NCI-H2029 treated with DMSO at 0.1 percent for 48 hours (cell line): ENCODE measurements around the gene ASB8.

Experiments used
- DNase-seq: peaks from one replicate; lab custom pipeline; 2025; lab: John Stamatoyannopoulos, UW

ASB8 gene

GRCh38 chr12:48157018-48157888 lies at the start of gene ASB8:
TSS of gene ASB8 (minus strand) at chr12:48157515. CDS start at chr12:48153496, 4,019 bp downstream.
- DNase-seq, result peak; percentile 92

- DNase-seq, result no peak
Observed at GRCh38 chr12:48203192-48203591, 45.9 kb upstream of the ASB8 start, which contains the start of gene OR10AD1. TSS of gene OR10AD1 (minus strand) at chr12:48203292. CDS start at chr12:48203292, 0 bp downstream.

- no peak for DNase-seq
Observed at GRCh38 chr12:48202766-48203165, 45.5 kb upstream of the ASB8 start.

GRCh38 chr12:48201516-48201915 lies 44.2 kb upstream of the ASB8 start:
- no peak for DNase-seq

GRCh38 chr12:48201091-48201490 lies 43.8 kb upstream of the ASB8 start:
- no peak for DNase-seq

- DNase-seq, result no peak
Observed at GRCh38 chr12:48199774-48200221, 42.5 kb upstream of the ASB8 start.

- no peak for DNase-seq
Observed at GRCh38 chr12:48198985-48199384, 41.7 kb upstream of the ASB8 start.

GRCh38 chr12:48198672-48198971 lies 41.3 kb upstream of the ASB8 start:
- no peak for DNase-seq

GRCh38 chr12:48197971-48198671 lies 40.8 kb upstream of the ASB8 start:
- peak; percentile 29 for DNase-seq

- DNase-seq, result peak; percentile 2
Observed at GRCh38 chr12:48197549-48197970, 40.2 kb upstream of the ASB8 start.

GRCh38 chr12:48194799-48195201 lies 37.5 kb upstream of the ASB8 start:
- no peak for DNase-seq

- DNase-seq, result no peak
Observed at GRCh38 chr12:48193623-48194022, 36.3 kb upstream of the ASB8 start.

- DNase-seq, result no peak
Observed at GRCh38 chr12:48192861-48193260, 35.5 kb upstream of the ASB8 start.

GRCh38 chr12:48191096-48191495 lies 33.8 kb upstream of the ASB8 start:
- no peak for DNase-seq

GRCh38 chr12:48189331-48190125 lies 32.2 kb upstream of the ASB8 start:
- DNase-seq, result peak; percentile 37

- DNase-seq, result no peak
Observed at GRCh38 chr12:48187916-48188695, 30.8 kb upstream of the ASB8 start.

GRCh38 chr12:48185181-48185919 lies 28.0 kb upstream of the ASB8 start:
- no peak for DNase-seq

GRCh38 chr12:48184549-48184922 lies 27.2 kb upstream of the ASB8 start:
- no peak for DNase-seq

- no peak for DNase-seq
Observed at GRCh38 chr12:48183876-48184548, 26.7 kb upstream of the ASB8 start.
